Endothelial cell of umbilical vein (primary cell): ENCODE measurements around the gene PRR5. TPM values are rescaled to one million over a fixed set of nuclear protein-coding genes. Genes with fewer than 3 reads are reported as not detected.

Experiments
- BruUV-seq: library from RNA; stranded (reverse); fragments of 400-500 nt; replicated peaks from 2 replicates; lab custom pipeline; 2021; lab: Mats Ljungman, UMichigan
- CTCF ChIA-PET: fragments of 300-600, 350-600 bp; sonication (Branson Sonifier 250); formaldehyde crosslinking; loops from one replicate; lab custom pipeline; 2021; ENCODE audit warnings: antibody characterized with exemption, inconsistent platforms; lab: Charles Lee
- POLR2A ChIA-PET: fragments of 300-600, 350-600 bp; sonication (Branson Sonifier 250); formaldehyde crosslinking; loops from one replicate; lab custom pipeline; 2021; ENCODE audit warnings: antibody characterized with exemption, inconsistent platforms; lab: Charles Lee
- DNase-seq: peaks from one replicate; pipeline ENCODE4 v3.0.0-alpha.2; 2011; ENCODE audit warnings: low read depth, low spot score
- FAIRE-seq: peaks from 2 replicates; lab custom pipeline; 2011; peaks lifted over from hg19 to GRCh38; lab: Jason Lieb, UNC
- H2AFZ ChIP-seq: 2 replicates; pipeline ENCODE4 v1.6.0; 2012; ENCODE audit warnings: low read depth, low read length, control low read depth, inconsistent platforms
- H3K27ac ChIP-seq: 2 replicates; pipeline ENCODE4 v1.5.1; 2011; ENCODE audit warnings: low read depth, mild to moderate bottlenecking, control low read depth, low read length, moderate library complexity; ENCODE audit not compliant: insufficient read depth
- H3K27me3 ChIP-seq, 2 experiments: 2 replicates each; pipeline versions ENCODE4 v1.6.0 to v1.6.1; 2011; ENCODE audit warnings: low read length in 2 of 2, mixed read lengths in 1 of 2; ENCODE audit not compliant: control insufficient read depth in 2 of 2, insufficient read depth in 2 of 2
- H3K36me3 ChIP-seq, 2 experiments: 2 replicates in 1 of 2; 3 replicates in 1 of 2; pipeline ENCODE4 v1.5.1; 2011; ENCODE audit warnings: low read length in 2 of 2, mild to moderate bottlenecking in 1 of 2, moderate library complexity in 1 of 2; ENCODE audit not compliant: control insufficient read depth in 2 of 2, insufficient read depth in 2 of 2; ENCODE audit errors: extremely low read depth in 1 of 2
- H3K4me1 ChIP-seq: 3 replicates; pipeline ENCODE4 v1.5.1; 2011; ENCODE audit warnings: mild to moderate bottlenecking, low read length; ENCODE audit not compliant: control insufficient read depth, insufficient read depth; ENCODE audit errors: extremely low read depth
- H3K4me2 ChIP-seq: 2 replicates; pipeline ENCODE4 v1.6.1; 2011; ENCODE audit warnings: low read length, control low read depth, mixed read lengths; ENCODE audit not compliant: insufficient read depth
- H3K4me3 ChIP-seq, 3 experiments: fragments of 200-600 bp in 1 of 3; sonication (generic), shearing (Covaris generic) in 1 of 3; replicated peaks in 1 of 3; 2 replicates each; pipeline ENCODE4 v1.5.1; 2011 to 2016; ENCODE audit warnings: control low read depth in 3 of 3, low read length in 3 of 3, mild to moderate bottlenecking in 2 of 3, inconsistent platforms in 1 of 3, low read depth in 1 of 3, moderate library complexity in 1 of 3; ENCODE audit not compliant: insufficient read depth in 1 of 3
- H3K79me2 ChIP-seq: 2 replicates; pipeline ENCODE4 v1.6.0; 2012; ENCODE audit warnings: low read length, inconsistent platforms; ENCODE audit not compliant: control insufficient read depth, insufficient read depth
- H3K9ac ChIP-seq: replicated peaks from 2 replicates; pipeline ENCODE3; 2011; ENCODE audit warnings: low read length, control low read depth; ENCODE audit not compliant: insufficient read depth; ENCODE audit errors: extremely low read depth
- H3K9me1 ChIP-seq: replicated peaks from 3 replicates; pipeline ENCODE4 v1.6.0; 2011; ENCODE audit warnings: mild to moderate bottlenecking, low read length; ENCODE audit not compliant: control insufficient read depth, insufficient read depth; ENCODE audit errors: extremely low read depth
- H3K9me3 ChIP-seq: replicated peaks from 2 replicates; pipeline ENCODE4 v1.5.1; 2012; ENCODE audit warnings: low read length, inconsistent platforms; ENCODE audit not compliant: control insufficient read depth, insufficient read depth
- H4K20me1 ChIP-seq: replicated peaks from 2 replicates; pipeline ENCODE3; 2011; ENCODE audit warnings: mild to moderate bottlenecking, low read length; ENCODE audit not compliant: control insufficient read depth, insufficient read depth; ENCODE audit errors: extremely low read depth
- CTCF ChIP-seq, 2 donors: IDR thresholded peaks; 1 replicate in 1 of 2; 2 replicates in 1 of 2; pipeline ENCODE4 v1.5.1; 2011; ENCODE audit warnings: low read length in 2 of 2, mild to moderate bottlenecking in 2 of 2, moderate library complexity in 2 of 2, control low read depth in 1 of 2, inconsistent platforms in 1 of 2, low read depth in 1 of 2; ENCODE audit not compliant: insufficient read depth in 1 of 2; ENCODE audit errors: extremely low read depth in 1 of 2
- EZH2 ChIP-seq: IDR thresholded peaks from 2 replicates; pipeline ENCODE4 v1.6.1; 2012; ENCODE audit warnings: borderline replicate concordance, low read depth, mild to moderate bottlenecking, moderate library complexity, low read length, inconsistent platforms; ENCODE audit not compliant: severe bottlenecking
- FOS ChIP-seq: IDR thresholded peaks from 2 replicates; pipeline ENCODE4 v1.6.1; 2011; ENCODE audit warnings: mild to moderate bottlenecking, low read length, moderate library complexity, borderline replicate concordance; ENCODE audit not compliant: insufficient read depth
- GATA2 ChIP-seq: IDR thresholded peaks from 2 replicates; pipeline ENCODE4 v1.7.0; 2011; ENCODE audit warnings: low read depth, mild to moderate bottlenecking, moderate library complexity, mixed read lengths, low read length; ENCODE audit not compliant: insufficient read length, insufficient read depth
- JUN ChIP-seq: IDR thresholded peaks from 2 replicates; pipeline ENCODE4 v1.6.1; 2011; ENCODE audit warnings: borderline replicate concordance, low read depth; ENCODE audit not compliant: insufficient read length, insufficient read depth
- MAX ChIP-seq: IDR thresholded peaks from 2 replicates; pipeline ENCODE4 v1.6.1; 2011; ENCODE audit not compliant: insufficient read depth, insufficient read length
- MYC ChIP-seq: IDR thresholded peaks from one replicate; pipeline ENCODE4 v1.6.1; 2011; ENCODE audit warnings: mild to moderate bottlenecking, low read depth, low read length
- POLR2A ChIP-seq: IDR thresholded peaks from 2 replicates; pipeline ENCODE4 v1.6.1; 2012; ENCODE audit warnings: low read depth, mild to moderate bottlenecking, control low read depth, low read length
- POLR2AphosphoS5 ChIP-seq: IDR thresholded peaks from 2 replicates; pipeline ENCODE4 v1.6.1; 2012; ENCODE audit warnings: low read depth, mild to moderate bottlenecking, control low read depth, low read length, moderate library complexity; ENCODE audit not compliant: insufficient read depth
- dilution Hi-C: fragments of 300-500 bp; cut with MboI; formaldehyde crosslinking; loops from one replicate; pipeline ENCODE4 v1.15.0; 2019; ENCODE audit warnings: low sequenced_read_pairs; ENCODE audit not compliant: extremely low pct_ligation_motif_present
- intact Hi-C: fragments of 100-400 bp; cut with micrococcal nuclease; formaldehyde crosslinking; loops from one replicate; pipeline ENCODE4 v1.10.0; 2022
- polyA plus RNA-seq, 4 experiments: library from polyadenylated mRNA; depleted of rRNA in 3 of 4; stranded (reverse) in 3 of 4; unstranded in 1 of 4; fragments of >200 nt; gene quantifications; 2 replicates each; pipeline versions ENCODE4 v1.2.1 to v1.2.3, GENCODE V29; 2011 to 2012; ENCODE audit warnings: missing spikeins in 1 of 4
- total RNA-seq: library from RNA; stranded (reverse); gene quantifications from 2 replicates; pipeline ENCODE4 v1.2.3, GENCODE V29; 2021

The PRR5 gene
- total and polyA plus RNA-seq, 2 donors (not counting 3 experiments of a cell fraction or from before 2014, with no cell fraction given) = 4.3 to 9.0 TPM

- Histone ChIP-seq H3K4me2 (no peak overlapping the region), H3K9ac (no peak overlapping the region), H3K27me3 (no peaks in the 10 kb centered on the region), H3K4me3 (no peak overlapping the region), H4K20me1 (no peaks in the 10 kb centered on the region), H2AFZ (no peak overlapping the region), H3K36me3 (no peaks in the 10 kb centered on the region), H3K4me1 (peaks cover 9% of the 10 kb centered on the region), H3K79me2 (no peaks in the 10 kb centered on the region), H3K9me1 (no peaks in the 10 kb centered on the region), H3K9me3 (no peaks in the 10 kb centered on the region), H3K27ac (no peak overlapping the region)
- dilution Hi-C loops = no loop called here
- BruUV-seq = no TSS peak
- POLR2A ChIA-PET = no interaction called here
- FAIRE-seq (no peak), DNase-seq (no peak)
- TF ChIP-seq MAX (no peak), EZH2 (no peak), MYC (no peak), FOS (no peak), POLR2A (no peak), JUN (no peak), POLR2AphosphoS5 (no peak), CTCF (IDR thresholded peaks at IDR 0.05; ENCODE audit: extremely low read depth in 1 of 2, insufficient read depth in 1 of 2, low read depth in 1 of 2, low read length in 2 of 2) (no peak), GATA2 (no peak)
- intact Hi-C loops = no loop called here
- CTCF ChIA-PET = interaction anchor here (1.3 kb wide), 1 partner anchor 10 kb away, joined by 3 read pairs; no protein-coding TSS in a partner anchor
These were observed 11.0 kb downstream of the PRR5 start for GRCh38 chr22:44712962-44713361.
